HG03025 (cell line): ENCODE measurements around the gene CDC34.
"Not testable (repeated sequence)": the region's sequence is repeated elsewhere in the genome, so short reads cannot be mapped to it uniquely, and the experiment has no call there.

Experiments
- ATAC-seq: cut with Tn5 transposase; IDR thresholded peaks from one replicate; pipeline ENCODE4 v1.9.1; 2021; ENCODE audit warnings: mild to moderate bottlenecking, moderate library complexity; ENCODE audit not compliant: unreplicated experiment, low FRiP score

The CDC34 gene

GRCh38 chr19:584240-585001 lies 52.9 kb downstream of the CDC34 start:
- no peak for ATAC-seq

DNA sequence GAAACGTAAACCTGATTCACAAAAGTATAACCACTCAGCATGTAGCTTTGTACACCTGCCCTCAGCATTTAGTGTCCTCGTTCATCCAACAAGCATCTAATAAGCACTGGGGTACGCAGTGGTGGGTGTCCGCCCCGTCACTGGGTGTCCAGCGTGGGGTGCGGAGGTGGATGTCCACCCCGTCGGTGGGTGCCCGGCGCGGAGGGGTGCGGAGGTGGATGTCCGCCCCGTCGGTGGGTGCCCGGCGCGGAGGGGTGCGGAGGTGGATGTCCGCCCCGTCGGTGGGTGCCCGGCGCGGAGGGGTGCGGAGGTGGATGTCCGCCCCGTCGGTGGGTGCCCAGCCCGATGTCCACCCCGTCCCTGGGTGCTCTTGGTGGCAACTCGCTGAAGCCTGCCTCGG lies 53.6 kb downstream of the CDC34 start:
- ATAC-seq, result not testable (repeated sequence)

DNA sequence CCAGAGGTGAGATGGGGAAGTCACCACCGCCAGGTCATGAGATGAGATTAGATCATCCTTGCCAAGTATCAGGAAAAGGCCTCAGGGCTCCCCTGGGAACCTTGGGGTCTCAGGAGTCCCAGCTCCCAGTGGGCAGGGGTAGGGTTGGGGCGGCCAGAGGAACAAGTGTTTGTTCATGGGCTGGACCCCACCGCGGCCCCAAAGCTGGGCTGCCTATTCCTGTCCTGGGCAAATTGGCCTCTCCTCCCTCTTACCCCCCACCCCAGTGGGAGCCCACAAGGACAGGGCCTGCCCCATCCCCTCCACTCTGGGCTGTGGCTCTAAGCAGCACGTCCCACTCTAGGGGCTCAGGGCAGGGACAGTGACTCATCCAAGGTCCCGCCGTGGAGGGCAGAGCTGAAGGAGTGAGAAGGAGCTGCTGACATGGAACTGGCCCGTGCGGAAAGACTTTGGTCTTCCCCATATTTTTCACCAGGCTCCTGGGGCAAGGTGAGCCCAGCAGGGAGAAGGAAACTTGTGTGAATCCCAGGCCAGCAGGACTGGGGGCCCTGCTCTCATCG lies 54.1 kb downstream of the CDC34 start:
- ATAC-seq, result no peak

- no peak for ATAC-seq
Measured at GRCh38 chr19:588093-588740, 56.7 kb downstream of the CDC34 start.

- no peak for ATAC-seq
Measured at GRCh38 chr19:588741-589692, 57.5 kb downstream of the CDC34 start.

GRCh38 chr19:589693-590395 lies 58.3 kb downstream of the CDC34 start, which contains the start of gene HCN2:
TSS of gene HCN2 (plus strand) at chr19:589881. CDS start at chr19:589946, 65 bp downstream.
- no peak for ATAC-seq

GRCh38 chr19:590396-590745 lies 58.8 kb downstream of the CDC34 start:
- ATAC-seq, result no peak

DNA sequence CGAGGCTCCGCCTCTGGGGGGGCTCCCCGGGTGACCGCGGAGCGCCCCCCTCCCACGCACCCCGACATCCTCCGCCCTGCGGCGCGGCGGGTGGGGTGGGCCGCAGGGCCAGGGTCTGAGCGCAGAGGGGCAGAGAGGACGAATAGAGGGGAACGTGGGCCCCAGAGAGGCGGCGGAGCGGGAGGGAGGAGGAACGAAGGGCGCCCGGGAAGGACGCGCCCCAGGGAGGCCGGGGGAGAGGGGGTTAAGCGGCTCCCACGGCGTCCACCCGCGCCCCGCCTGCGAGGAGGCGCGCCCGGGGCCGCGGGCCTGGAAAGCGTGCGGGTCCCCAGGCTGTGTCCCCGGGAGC lies 59.2 kb downstream of the CDC34 start:
- no peak for ATAC-seq

DNA sequence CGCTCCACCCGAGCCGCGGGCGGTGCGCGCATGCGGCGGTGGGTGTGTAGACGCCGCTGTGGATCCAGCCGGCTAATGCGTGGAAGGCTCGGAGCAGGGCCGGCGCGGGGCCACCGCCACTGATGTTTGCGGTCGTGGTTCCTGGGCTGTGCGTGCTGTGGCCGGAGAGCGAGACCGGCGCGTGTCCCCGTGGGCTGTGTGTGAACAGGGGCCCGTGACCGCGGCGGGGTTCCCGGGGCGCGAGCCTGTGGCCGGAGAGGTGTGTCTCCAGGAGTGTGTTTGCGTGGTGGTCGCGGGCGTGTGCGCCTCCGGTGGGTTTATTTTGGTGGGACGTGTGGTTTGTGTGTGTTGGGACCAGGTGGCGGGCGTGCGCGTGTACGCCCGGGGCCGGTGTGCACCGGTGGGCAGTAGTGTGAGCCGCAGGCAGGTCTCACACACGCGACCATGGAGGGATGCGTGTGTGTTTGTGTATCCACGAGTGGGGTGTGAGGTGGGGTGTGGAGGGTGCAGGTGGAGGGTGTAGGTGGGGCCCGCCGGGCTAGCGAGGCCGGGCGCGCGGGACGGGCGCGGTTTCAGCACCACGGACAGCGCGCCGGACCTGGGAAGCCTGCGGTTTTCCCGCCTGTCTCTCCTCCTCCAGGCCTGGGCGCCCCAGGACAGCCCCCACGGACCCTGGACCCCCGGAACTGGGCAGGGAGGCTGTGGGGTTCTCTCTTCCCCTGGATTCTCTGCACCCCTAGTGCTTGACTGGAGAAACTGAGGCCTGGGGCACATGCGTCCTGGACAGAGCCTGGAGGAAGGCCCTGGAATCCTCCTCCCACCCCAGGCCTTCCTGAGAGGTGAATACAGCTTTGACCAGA lies 59.8 kb downstream of the CDC34 start:
- ATAC-seq, result no peak
